ENCODE measurements around the gene ZFYVE28.

The ZFYVE28 gene

GRCh38 chr4:2261110-2261852 is 157.2 kb downstream of the ZFYVE28 start:
- DNase-seq (ENCODE audit: extremely low read depth, low read depth), result no peak
- TF ChIP-seq CTCF (IDR thresholded peaks at IDR 0.05; ENCODE audit: low read depth, low read length), result no peak

GRCh38 chr4:2260344-2261109 is 157.9 kb downstream of the ZFYVE28 start:
- no peak for DNase-seq (ENCODE audit: extremely low read depth, low read depth)
- no peak for TF ChIP-seq CTCF (IDR thresholded peaks at IDR 0.05; ENCODE audit: low read depth, low read length)

GRCh38 chr4:2259541-2260343 is 158.7 kb downstream of the ZFYVE28 start:
- no peak for TF ChIP-seq CTCF (IDR thresholded peaks at IDR 0.05; ENCODE audit: low read depth, low read length)
- DNase-seq (ENCODE audit: extremely low read depth, low read depth), result no peak

GRCh38 chr4:2259036-2259540 is 159.4 kb downstream of the ZFYVE28 start:
- DNase-seq (ENCODE audit: extremely low read depth, low read depth), result no peak
- no peak for TF ChIP-seq CTCF (IDR thresholded peaks at IDR 0.05; ENCODE audit: low read depth, low read length)

- no peak for DNase-seq (ENCODE audit: extremely low read depth, low read depth)
These were observed 160.1 kb downstream of the ZFYVE28 start for GRCh38 chr4:2258091-2259035.

More at GRCh38 chr4:2258091-2259035, 160.1 kb downstream of the ZFYVE28 start:
- TF ChIP-seq CTCF (IDR thresholded peaks at IDR 0.05; ENCODE audit: low read depth, low read length), result no peak

Data from AG09319 (cell line).